Mononuclear cell (primary cell): ENCODE measurements around the gene SBF2. TPM values are rescaled to one million over a fixed set of nuclear protein-coding genes. Genes with fewer than 3 reads are reported as not detected.

Experiments
- H3K27me3 ChIP-seq: 2 replicates; pipeline ENCODE4 v1.6.0; 2011; ENCODE audit warnings: low read length, control low read depth; ENCODE audit not compliant: insufficient read depth
- H3K4me1 ChIP-seq: 2 replicates; pipeline ENCODE4 v1.5.1; 2011; ENCODE audit warnings: mild to moderate bottlenecking, low read length, control low read depth; ENCODE audit not compliant: insufficient read depth
- H3K4me3 ChIP-seq: 2 replicates; pipeline ENCODE4 v1.5.1; 2011; ENCODE audit warnings: mild to moderate bottlenecking, low read length, moderate library complexity
- H3K9me3 ChIP-seq: 2 replicates; pipeline ENCODE4 v1.5.1; 2011; ENCODE audit warnings: low read depth, mild to moderate bottlenecking, control low read depth, low read length
- total RNA-seq: library from RNA; depleted of rRNA; stranded (reverse); fragments of >200 nt; gene quantifications from one replicate; pipeline ENCODE4 v1.2.3, GENCODE V29; 2012

Gene SBF2
- total RNA-seq, 1 donor, result 35.1 TPM

DNA sequence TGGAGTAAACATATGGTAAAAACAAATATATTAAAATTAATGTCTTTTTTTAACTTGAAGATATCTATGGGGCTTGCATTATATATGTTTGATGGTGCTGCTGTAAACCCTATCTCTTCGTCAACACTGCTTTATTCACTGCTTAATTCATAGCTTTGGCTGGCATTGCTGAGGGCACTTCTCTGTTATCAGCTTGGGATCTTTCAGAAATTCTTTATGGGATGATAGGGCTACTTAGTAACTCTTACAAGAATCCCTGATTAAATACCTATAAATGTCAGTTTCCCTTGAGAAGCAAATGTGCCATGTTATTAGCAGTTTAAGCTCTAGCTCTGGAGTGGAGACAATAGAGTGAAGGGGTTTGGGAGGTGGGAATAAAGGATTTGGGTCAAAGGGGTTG, 517.8 kb downstream of the SBF2 start:
- Histone ChIP-seq H3K27me3 (no peaks in the 10 kb centered on the region), H3K4me1 (no peaks in the 10 kb centered on the region), H3K4me3 (no peak overlapping the region), H3K9me3 (no peaks in the 10 kb centered on the region)

- Histone ChIP-seq H3K9me3 (no peaks in the 10 kb centered on the region), H3K27me3 (no peaks in the 10 kb centered on the region), H3K4me1 (no peaks in the 10 kb centered on the region), H3K4me3 (no peak overlapping the region)
These were observed 518.6 kb downstream of the SBF2 start for GRCh38 chr11:9775398-9775779.

DNA sequence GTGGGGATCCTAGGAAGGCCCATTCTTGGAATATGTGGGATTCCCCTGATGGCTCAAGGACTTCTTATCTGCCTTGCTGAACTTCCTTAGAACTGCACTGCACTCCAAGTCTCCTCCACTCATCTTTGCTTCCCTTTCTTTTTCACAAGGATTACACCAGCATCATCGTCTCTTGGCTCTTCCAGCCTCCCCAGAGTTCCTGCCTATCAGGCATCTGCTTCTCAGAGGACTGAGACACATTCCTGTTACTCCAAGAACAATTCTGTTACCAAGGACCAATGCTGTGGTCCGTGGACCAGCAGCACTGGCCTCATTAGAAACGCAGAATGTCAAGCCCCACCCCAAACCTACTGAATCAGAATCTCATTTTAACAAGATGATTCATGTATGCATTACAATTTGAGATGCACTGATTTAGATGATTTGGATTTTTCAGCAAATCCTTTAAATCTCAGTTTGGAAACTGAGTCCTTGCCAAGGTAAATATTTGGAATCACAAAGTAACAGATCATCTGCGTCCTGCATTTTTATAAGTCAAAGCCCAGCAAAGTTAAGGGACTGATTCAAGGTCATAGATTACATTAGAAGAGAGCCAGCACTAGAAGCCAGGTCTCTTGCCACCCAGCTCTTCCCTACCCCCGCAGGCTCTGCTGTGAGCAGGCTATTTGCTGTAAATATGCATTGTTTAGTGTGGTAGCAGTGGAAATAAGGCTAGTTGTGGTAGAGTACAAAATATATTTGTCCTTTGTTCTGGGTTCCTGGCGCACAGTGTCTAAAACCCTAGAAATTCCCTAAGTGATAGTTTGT, 519.2 kb downstream of the SBF2 start:
- Histone ChIP-seq H3K4me3 (no peak overlapping the region), H3K9me3 (no peaks in the 10 kb centered on the region), H3K4me1 (no peaks in the 10 kb centered on the region), H3K27me3 (no peaks in the 10 kb centered on the region)

- Histone ChIP-seq H3K9me3 (no peaks in the 10 kb centered on the region), H3K27me3 (no peaks in the 10 kb centered on the region), H3K4me1 (no peaks in the 10 kb centered on the region), H3K4me3 (no peak overlapping the region)
These were observed 519.9 kb downstream of the SBF2 start for GRCh38 chr11:9774109-9774508.

- Histone ChIP-seq H3K4me1 (no peaks in the 10 kb centered on the region), H3K27me3 (no peaks in the 10 kb centered on the region), H3K4me3 (no peak overlapping the region), H3K9me3 (no peaks in the 10 kb centered on the region)
These were observed 520.5 kb downstream of the SBF2 start for GRCh38 chr11:9773524-9773923.

DNA sequence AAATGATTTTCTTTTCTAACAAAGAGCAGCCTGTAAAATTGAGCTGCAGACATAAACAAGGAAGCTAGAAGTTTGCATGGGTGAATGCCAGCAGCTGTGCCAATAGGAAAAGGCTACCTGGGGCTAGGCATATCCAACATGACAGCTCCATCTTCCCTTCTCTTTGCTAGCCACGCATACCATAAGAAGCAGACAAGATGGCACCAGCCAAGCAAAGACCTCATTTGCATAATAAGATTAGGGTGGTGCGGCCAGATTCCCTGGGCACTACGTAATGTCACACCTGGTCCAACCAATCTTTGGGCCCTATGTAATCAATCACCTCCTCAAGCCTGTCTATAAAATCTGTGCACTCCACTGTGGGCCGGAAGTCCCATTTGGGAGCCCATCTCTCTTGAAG, 521.8 kb downstream of the SBF2 start:
- Histone ChIP-seq H3K27me3 (no peaks in the 10 kb centered on the region), H3K4me3 (no peak overlapping the region), H3K9me3 (no peaks in the 10 kb centered on the region), H3K4me1 (no peaks in the 10 kb centered on the region)

DNA sequence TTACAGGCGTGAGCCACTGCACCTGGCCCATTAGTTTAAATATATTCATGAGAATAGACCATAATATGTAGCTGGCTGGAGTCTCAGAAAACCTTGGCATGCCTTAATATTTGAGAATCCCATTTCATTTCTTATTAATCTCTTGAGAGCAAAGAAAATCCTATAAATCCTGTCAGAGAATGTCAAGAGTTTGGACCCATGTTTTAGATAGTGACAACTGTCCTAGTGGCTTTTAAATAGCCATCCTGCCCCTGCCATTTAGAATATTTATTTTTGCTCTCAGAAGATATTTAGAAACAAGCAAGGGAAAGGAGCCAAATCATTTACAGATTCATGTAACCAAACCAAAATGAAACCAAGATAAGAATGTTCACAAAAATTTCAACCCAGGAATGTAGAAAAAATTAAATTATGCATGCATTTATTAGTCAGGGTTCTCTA, 522.9 kb downstream of the SBF2 start:
- no peaks in the 10 kb centered on the region for H3K4me1 ChIP-seq
- no peak overlapping the region for H3K4me3 ChIP-seq
- H3K27me3 ChIP-seq, result no peaks in the 10 kb centered on the region
- H3K9me3 ChIP-seq, result no peaks in the 10 kb centered on the region

DNA sequence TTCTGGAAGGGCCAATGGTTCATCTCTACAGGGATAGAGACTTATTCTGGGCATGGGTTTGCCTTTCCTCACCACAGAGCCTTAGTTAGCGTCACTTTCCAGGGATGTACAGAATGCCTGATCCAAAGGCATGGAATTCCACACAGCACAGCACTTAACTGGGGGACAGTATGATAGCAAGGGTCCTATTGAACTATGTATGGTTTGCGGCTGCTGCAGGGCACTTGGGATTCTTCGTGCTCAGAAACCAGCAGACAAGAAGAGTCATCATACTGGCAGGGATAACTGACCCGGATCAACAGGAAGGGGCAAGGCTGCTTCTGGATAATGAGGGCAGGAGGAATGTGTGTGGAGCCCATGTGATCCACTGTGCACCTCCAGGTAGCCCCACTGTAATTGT, 524.4 kb downstream of the SBF2 start:
- Histone ChIP-seq H3K4me3 (no peak overlapping the region), H3K9me3 (no peaks in the 10 kb centered on the region), H3K4me1 (no peaks in the 10 kb centered on the region), H3K27me3 (no peaks in the 10 kb centered on the region)

- Histone ChIP-seq H3K9me3 (no peaks in the 10 kb centered on the region), H3K27me3 (no peaks in the 10 kb centered on the region), H3K4me3 (no peak overlapping the region), H3K4me1 (no peaks in the 10 kb centered on the region)
These were observed 528.5 kb downstream of the SBF2 start for GRCh38 chr11:9765320-9766101.

- H3K4me3 ChIP-seq, result no peak overlapping the region
- H3K27me3 ChIP-seq, result no peaks in the 10 kb centered on the region
- no peaks in the 10 kb centered on the region for H3K9me3 ChIP-seq
- H3K4me1 ChIP-seq, result peaks cover 14% of the 10 kb centered on the region
These were observed 530.7 kb downstream of the SBF2 start for GRCh38 chr11:9763301-9763700.

DNA sequence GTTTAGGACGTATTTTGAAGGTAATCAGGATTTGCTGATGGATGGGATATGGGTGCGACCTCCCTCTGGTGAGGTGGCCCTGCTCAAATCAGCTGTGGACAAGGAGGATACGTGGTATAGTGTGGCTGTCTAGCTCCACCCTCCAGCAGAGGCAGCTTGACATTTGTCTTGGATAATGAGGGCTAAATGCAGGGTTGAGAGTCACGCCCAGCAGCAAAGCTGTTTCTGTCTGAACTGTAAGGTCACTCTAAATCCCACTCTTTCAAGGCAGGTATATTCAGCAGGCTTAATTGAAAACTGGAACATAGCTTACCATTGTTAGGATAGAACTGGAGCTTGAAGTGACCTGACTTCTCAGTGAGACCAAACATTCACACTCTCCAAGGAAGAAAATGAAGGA, 531.5 kb downstream of the SBF2 start:
- H3K9me3 ChIP-seq, result no peaks in the 10 kb centered on the region
- no peaks in the 10 kb centered on the region for H3K27me3 ChIP-seq
- H3K4me3 ChIP-seq, result no peak overlapping the region
- H3K4me1 ChIP-seq, result peaks cover 18% of the 10 kb centered on the region

DNA sequence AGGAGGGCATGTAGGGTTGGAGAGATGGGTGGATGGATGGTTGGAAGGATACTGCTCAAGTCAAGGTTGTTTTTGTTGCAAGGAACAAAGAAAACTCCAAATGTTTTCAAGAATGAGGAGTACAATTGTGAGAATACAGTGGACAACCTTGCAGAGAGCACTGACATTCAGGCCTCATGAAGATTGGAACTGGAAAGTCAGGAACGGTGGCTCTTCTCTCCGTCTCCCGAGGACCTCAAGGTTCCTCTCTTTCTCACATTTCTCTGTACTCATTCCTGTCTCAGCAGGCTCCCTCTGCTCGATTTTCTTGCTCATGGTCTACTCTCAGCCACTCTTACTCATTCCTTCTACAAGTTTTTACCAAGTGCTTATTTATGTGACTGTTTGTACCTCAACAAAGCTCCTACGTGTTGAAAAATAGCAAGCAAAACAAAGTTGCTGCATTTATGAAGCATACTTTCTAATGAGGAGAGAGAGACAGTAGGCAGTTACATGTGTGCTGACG, 532.5 kb downstream of the SBF2 start:
- Histone ChIP-seq H3K4me3 (no peak overlapping the region), H3K27me3 (no peaks in the 10 kb centered on the region), H3K4me1 (peaks cover 28% of the 10 kb centered on the region), H3K9me3 (no peaks in the 10 kb centered on the region)

- peaks cover 40% of the 10 kb centered on the region for H3K4me1 ChIP-seq
- no peaks in the 10 kb centered on the region for H3K27me3 ChIP-seq
- no peak overlapping the region for H3K4me3 ChIP-seq
- H3K9me3 ChIP-seq, result no peaks in the 10 kb centered on the region
These were observed 533.8 kb downstream of the SBF2 start for GRCh38 chr11:9760193-9760575.

DNA sequence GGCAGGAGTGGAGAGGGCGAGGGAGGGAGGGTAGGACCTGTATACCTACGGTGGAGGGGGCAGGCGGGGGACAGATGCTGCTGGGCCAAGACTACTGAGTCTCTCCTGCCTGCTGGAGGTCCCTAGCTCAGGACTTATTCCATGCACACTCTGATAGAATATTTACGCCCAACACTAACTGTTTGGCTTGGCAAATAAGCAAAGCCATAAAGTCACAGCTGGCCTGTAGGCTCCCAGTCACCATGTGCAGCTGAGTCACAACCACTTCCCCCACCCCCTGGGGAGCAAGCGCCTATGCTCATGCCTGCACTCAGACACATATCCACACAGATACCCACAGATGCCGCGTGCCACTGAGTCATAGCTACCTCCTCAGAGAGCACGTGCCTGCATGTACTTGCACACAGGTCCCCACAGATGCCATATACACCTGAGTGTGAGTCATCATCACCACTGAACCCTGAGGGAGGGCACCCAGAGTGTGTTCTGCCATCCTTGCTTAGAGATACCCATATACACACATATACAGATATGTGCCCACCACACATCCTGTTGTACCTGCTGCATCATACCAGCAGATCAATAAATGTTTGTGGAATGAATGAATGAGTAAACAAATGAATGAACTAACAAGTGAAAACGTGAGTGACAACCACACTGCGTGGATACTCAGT, 534.4 kb downstream of the SBF2 start:
- Histone ChIP-seq H3K4me1 (peaks cover 40% of the 10 kb centered on the region), H3K27me3 (no peaks in the 10 kb centered on the region), H3K4me3 (no peak overlapping the region), H3K9me3 (no peaks in the 10 kb centered on the region)
